Glutamatergic neuron (in vitro differentiated cells): ENCODE measurements around the gene MDFIC. TPM values are rescaled to one million over a fixed set of nuclear protein-coding genes. Genes with fewer than 3 reads are reported as not detected.

ENCODE experiments used
- DNase-seq: peaks from one replicate; pipeline ENCODE4 v3.0.0; 2022
- H3K27ac Mint-ChIP-seq: one replicate; pipeline ENCODE4 v1.8.0; 2020; ENCODE audit warnings: mild to moderate bottlenecking, mixed read lengths, inconsistent platforms; ENCODE audit not compliant: unreplicated experiment
- H3K27me3 Mint-ChIP-seq: one replicate; pipeline ENCODE4 v1.8.0; 2020; ENCODE audit warnings: mild to moderate bottlenecking, moderate library complexity, mixed read lengths, inconsistent platforms; ENCODE audit not compliant: unreplicated experiment
- H3K36me3 Mint-ChIP-seq: one replicate; pipeline ENCODE4 v1.8.0; 2020; ENCODE audit warnings: mild to moderate bottlenecking, mixed read lengths, inconsistent platforms; ENCODE audit not compliant: unreplicated experiment
- H3K4me1 Mint-ChIP-seq: one replicate; pipeline ENCODE4 v1.8.0; 2020; ENCODE audit warnings: mild to moderate bottlenecking, low read depth, mixed read lengths, inconsistent platforms; ENCODE audit not compliant: unreplicated experiment
- H3K4me3 Mint-ChIP-seq: one replicate; pipeline ENCODE4 v1.8.0; 2020; ENCODE audit warnings: mild to moderate bottlenecking, mixed read lengths, inconsistent platforms; ENCODE audit not compliant: unreplicated experiment
- H3K9me3 Mint-ChIP-seq: one replicate; pipeline ENCODE4 v1.8.0; 2020; ENCODE audit warnings: mild to moderate bottlenecking, moderate library complexity, mixed read lengths, inconsistent platforms; ENCODE audit not compliant: unreplicated experiment
- total RNA-seq: library from RNA; stranded (reverse); fragmentation: NEBNext Ultra II Directional; extraction: Animal tissue kit (Norgen Biotek cat#: 25700); gene quantifications from one replicate; pipeline ENCODE4 v1.2.1, GENCODE V29; 2021; ENCODE audit not compliant: unreplicated experiment
- TF ChIP-seq, protein P1 (sequence below): fragments of 200-600 bp; sonication (generic); IDR thresholded peaks from one replicate; pipeline ENCODE4 v1.5.0; 2021; ENCODE audit not compliant: partially characterized antibody, unreplicated experiment

The MDFIC gene
- total RNA-seq, 1 donor from 2014 or later = 0.10 TPM

DNA sequence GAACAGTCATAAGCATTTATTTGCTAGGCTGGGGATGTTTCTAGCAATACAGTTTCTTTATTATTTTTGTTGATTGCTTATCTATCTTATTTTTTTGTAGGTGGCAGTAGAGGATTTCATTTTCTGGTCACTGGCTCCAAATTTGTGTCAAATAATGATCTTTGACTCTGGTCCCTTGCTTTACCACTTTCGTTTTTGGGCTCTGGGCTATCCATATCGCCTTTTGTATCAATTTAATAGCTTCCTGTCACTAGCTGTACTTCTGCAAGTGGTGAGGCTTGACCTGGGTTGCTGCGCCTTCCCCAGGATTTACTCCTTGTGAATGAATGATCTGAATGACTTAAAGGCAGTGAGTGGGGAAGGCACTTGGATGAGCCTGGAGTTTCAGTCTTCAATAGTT, 48.4 kb downstream of the MDFIC start:
- no peak overlapping the region for H3K4me3 Mint-ChIP-seq
- no peak overlapping the region for H3K27ac Mint-ChIP-seq

DNA sequence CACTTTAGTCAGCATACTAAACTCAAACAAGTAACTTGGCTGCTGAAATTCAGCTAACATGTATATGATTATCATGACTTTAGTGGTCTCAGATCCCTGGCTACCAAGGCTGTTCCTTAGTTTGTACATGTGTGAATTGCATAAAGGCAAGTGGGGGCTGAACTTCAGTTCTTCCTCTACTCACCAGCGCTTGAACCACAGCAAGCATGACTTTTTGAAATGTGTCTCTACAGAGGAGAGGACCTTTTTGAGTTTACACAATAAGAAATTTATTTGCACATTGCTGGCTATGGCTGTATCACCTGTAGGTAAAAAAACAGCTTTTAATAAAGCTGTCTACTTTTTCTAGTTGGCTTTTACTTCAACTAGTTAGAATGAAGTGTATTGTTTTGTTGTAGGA, 48.8 kb downstream of the MDFIC start:
- H3K4me1 Mint-ChIP-seq = peaks cover 9% of the 10 kb centered on the region
- no peaks in the 10 kb centered on the region for H3K27me3 Mint-ChIP-seq
- DNase-seq = no peak
- H3K9me3 Mint-ChIP-seq = peaks cover 3% of the 10 kb centered on the region
- H3K36me3 Mint-ChIP-seq = no peaks in the 10 kb centered on the region
- no peak overlapping the region for H3K4me3 Mint-ChIP-seq
- TF ChIP-seq, protein P1, sequence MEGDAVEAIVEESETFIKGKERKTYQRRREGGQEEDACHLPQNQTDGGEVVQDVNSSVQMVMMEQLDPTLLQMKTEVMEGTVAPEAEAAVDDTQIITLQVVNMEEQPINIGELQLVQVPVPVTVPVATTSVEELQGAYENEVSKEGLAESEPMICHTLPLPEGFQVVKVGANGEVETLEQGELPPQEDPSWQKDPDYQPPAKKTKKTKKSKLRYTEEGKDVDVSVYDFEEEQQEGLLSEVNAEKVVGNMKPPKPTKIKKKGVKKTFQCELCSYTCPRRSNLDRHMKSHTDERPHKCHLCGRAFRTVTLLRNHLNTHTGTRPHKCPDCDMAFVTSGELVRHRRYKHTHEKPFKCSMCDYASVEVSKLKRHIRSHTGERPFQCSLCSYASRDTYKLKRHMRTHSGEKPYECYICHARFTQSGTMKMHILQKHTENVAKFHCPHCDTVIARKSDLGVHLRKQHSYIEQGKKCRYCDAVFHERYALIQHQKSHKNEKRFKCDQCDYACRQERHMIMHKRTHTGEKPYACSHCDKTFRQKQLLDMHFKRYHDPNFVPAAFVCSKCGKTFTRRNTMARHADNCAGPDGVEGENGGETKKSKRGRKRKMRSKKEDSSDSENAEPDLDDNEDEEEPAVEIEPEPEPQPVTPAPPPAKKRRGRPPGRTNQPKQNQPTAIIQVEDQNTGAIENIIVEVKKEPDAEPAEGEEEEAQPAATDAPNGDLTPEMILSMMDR = no peak
- H3K27ac Mint-ChIP-seq = no peak overlapping the region

More for the DNA sequence above, 48.4 kb downstream of the MDFIC start:
- H3K9me3 Mint-ChIP-seq = peaks cover 3% of the 10 kb centered on the region
- peaks cover 7% of the 10 kb centered on the region for H3K4me1 Mint-ChIP-seq
- TF ChIP-seq, protein P1 = no peak
- no peaks in the 10 kb centered on the region for H3K36me3 Mint-ChIP-seq
- DNase-seq = no peak
- H3K27me3 Mint-ChIP-seq = no peaks in the 10 kb centered on the region

DNA sequence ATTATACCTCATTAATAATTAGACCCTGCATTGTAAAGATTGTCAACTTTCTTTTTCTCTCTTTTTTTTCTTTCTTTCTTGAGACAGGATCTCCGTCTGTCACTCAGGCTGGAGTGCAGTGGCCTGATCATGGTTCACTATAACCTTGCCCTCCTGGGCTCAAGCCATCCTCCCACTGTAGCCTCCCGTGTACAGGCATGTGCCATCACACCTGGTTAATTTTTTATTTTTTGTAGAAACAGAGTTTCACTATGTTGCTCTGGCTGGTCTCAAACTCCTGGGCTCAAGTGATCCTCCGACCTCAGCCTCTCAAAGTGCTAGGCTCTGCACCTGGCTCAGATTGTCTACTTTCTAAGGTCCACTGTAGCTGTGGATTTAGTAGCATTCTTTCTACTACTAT, 50.7 kb downstream of the MDFIC start:
- TF ChIP-seq, protein P1 = no peak
- Mint-ChIP-seq H3K27me3 (no peaks in the 10 kb centered on the region), H3K4me3 (peak overlapping the region; percentile 11), H3K9me3 (peaks cover 3% of the 10 kb centered on the region), H3K4me1 (peaks cover 14% of the 10 kb centered on the region), H3K36me3 (no peaks in the 10 kb centered on the region), H3K27ac (no peak overlapping the region)
- no peak for DNase-seq

DNA sequence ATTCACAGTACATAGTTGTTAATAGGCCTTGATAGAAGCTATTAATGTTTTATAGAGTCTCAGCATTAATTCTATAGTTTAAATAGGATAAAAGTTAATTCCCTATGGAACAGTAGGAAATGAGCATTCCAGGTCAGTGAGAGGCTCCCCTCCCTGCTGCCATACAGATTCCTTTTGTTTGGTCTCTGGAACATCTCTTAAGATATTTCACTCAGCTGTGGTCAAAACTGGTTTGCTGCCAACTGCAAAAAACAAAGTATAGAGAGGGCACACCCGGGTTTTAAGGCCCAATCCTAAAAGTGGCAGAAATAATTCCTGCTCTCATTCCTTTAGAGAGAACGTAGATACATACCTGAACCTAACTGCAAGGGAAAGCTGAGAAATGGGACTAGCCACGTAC, 51.3 kb downstream of the MDFIC start:
- Mint-ChIP-seq H3K9me3 (peaks cover 3% of the 10 kb centered on the region), H3K4me1 (peaks cover 14% of the 10 kb centered on the region), H3K27ac (no peak overlapping the region), H3K36me3 (no peaks in the 10 kb centered on the region), H3K4me3 (no peak overlapping the region), H3K27me3 (no peaks in the 10 kb centered on the region)
- TF ChIP-seq, protein P1 = no peak
- no peak for DNase-seq

GRCh38 chr7:114975401-114975800, 53.5 kb downstream of the MDFIC start:
- peaks cover 14% of the 10 kb centered on the region for H3K4me1 Mint-ChIP-seq
- peaks cover 3% of the 10 kb centered on the region for H3K9me3 Mint-ChIP-seq
- no peak for DNase-seq
- H3K27ac Mint-ChIP-seq = peak overlapping the region; percentile 59
- H3K4me3 Mint-ChIP-seq = no peak overlapping the region
- TF ChIP-seq, protein P1 = no peak
- no peaks in the 10 kb centered on the region for H3K27me3 Mint-ChIP-seq
- H3K36me3 Mint-ChIP-seq = no peaks in the 10 kb centered on the region
